Renal cortical epithelial cell (primary cell): ENCODE data around the gene CFAP410. TPM values are rescaled to one million over a fixed set of nuclear protein-coding genes. Genes with fewer than 3 reads are reported as not detected.
A peak's percentile ranks its signal among the peaks of the same experiment; 100 is the strongest.
"Not testable (repeated sequence)": the region's sequence is repeated elsewhere in the genome, so short reads cannot be mapped to it uniquely, and the experiment has no call there.

Source experiments
- DNase-seq: peaks from one replicate; pipeline ENCODE4 v3.0.0-alpha.2; 2011; ENCODE audit warnings: low read depth
- total RNA-seq: library from RNA; depleted of rRNA; stranded (reverse); fragments of >200 nt; gene quantifications from 2 replicates; pipeline ENCODE4 v1.2.3, GENCODE V29; 2014

The CFAP410 gene
- total RNA-seq, 1 donor from 2014 or later: 13.0 TPM

- DNase-seq: no peak
Observed at GRCh38 chr21:44351535-44352252, 12.5 kb upstream of the CFAP410 start.

DNA sequence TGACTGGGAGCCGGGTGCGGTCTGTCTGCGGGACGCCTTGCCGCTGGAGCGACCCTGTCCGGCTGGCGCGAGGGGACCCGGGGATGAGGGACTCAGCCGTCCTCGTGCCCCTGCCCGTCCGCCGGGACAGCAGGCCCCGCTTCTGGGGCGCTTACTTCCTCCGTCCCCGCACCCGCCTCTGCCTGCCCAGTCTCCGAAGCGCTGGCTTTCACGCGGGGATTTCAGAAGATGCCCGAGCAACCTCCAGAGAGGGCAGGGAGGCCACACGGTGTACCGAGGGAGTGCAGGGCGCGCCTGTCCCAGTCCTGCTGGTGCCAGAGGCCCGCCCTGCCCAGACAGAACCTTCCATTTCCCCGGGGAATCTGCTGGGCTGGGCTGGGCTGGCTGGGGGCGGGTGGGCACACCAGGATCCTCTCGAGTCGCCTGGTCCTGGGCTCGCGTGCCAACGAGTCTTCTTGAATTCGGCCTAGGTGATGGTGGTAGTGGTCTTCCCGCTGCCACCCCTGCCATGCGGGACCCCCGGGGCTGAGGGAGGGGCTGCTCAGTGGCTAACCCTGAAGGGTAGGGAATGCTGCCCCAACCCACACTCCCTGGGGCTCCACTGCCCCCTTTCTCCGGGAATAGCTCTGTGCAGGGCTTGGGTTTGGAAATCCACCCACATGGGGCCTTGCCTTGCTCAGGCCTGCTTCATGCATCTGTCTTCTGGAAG is 11.7 kb upstream of the CFAP410 start:
- DNase-seq: no peak

- DNase-seq: no peak
Observed at GRCh38 chr21:44349847-44350772, 10.9 kb upstream of the CFAP410 start.

GRCh38 chr21:44349416-44349846 is 10.2 kb upstream of the CFAP410 start:
- DNase-seq: no peak

DNA sequence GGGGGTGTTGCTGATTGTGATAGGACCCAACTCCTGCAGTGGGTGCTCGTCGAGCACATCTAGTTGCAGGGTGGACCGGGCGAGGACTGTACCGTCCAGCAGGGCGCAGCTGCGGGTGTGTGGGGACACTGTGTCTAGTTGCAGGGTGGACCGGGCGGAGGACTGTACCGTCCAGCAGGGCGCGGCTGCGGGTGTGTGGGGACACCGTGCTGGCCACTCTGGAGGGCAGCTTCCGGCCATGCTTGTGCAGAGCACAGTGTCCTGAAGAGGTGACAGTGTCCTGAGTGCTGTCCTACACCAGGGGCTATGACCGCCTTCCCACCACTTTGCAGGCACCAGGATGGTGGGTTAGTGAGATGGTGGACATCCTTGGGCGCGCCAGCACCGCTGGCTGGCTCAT is 9.7 kb upstream of the CFAP410 start:
- no peak for DNase-seq

DNA sequence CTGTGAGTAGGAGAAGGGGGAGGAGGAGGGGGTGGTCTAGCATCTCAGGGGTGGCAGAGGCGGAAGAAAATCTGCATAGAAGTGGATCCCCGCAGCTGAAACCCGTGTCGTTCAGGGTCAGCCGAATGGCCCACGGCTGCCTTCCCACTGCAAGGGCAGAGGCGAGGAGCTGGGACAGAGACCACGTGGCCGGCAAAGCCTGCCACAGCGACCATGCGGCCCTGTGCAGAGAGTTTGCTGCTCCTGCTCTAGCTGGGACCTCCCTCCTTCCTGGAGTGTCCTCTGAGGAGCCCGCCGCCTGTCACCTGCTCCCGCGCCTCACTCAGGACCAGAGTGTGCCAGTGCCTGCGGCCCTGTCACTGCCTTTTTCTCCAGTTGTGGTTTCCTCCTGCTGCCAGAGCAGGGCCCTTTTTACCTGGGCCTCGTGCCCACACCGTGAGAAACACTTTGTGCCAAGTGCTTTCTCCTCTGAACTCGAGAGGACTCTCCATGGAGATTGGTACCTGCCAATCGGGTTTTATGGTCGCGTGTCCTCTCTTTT is 8.8 kb upstream of the CFAP410 start:
- no peak for DNase-seq

DNA sequence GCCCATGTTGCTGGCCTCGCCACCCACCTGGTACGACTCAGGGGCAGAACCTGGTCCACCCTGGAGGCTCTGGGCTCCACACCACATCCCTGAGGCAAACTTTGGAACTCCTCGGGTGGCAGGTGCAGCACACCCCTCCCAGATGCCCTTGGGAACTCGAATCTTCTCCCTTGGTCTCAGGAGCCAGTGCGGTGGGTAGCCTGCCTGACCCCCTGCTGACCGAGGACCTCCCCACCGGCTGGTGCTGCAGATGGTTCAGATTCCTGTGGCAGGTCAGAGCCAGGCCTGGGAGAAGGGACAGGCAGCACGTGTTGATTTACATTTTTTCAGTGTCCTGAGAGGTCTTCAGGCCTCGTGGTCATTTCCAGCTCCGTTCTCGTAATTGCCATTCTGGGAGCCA is 6.3 kb upstream of the CFAP410 start:
- DNase-seq: no peak

DNA sequence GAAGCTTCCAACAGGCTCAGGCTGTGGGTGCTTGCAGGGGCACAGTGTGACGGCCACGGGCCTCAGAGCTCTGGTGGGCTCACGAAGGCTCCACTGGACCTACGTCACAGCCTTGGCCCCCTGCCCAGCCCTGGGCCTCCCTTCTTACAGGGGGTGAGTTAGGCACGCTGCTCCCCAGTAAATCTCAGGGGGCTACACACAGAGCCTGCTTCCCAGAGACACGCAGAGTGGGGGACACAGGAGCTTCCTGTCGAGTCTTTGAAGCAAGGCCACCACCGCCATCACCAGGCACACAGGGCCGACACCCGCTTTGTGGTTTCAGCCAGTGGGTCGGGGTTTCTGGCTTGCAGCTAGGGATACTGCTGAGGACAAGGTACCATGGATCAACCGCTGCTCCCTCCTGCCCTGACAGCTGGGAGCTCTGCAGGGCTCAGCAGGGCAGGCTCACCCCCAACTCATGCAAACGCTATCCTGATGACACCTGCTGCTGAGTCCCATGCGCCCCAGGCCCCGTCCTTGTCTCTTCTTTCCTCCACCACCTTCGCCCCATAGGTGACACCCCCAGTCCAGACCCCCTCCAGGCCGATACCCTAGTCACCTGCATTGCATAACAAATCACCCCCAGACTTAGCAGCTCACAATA is 5.5 kb upstream of the CFAP410 start:
- DNase-seq: no peak

DNA sequence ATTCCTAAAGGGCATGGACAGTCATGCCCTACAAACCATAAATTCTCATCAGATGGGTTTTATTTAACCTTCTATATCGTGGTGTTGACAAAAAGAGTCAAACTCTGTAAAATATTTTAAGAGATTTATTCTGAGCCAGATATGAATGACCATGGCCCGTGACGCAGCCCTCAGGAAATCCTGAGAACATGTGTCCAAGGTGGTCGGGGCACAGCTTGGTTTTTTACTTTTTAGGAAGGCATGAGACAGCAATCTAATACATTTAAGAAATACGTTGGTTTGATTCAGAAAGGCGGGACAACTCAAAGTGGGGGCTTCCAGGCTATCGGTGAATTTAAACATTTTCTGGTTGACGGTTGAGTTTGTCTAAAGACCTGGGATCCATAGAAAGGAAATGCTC is 3.8 kb upstream of the CFAP410 start:
- DNase-seq: not testable (repeated sequence)

GRCh38 chr21:44341726-44342458 is 2.7 kb upstream of the CFAP410 start:
- DNase-seq: not testable (repeated sequence)

GRCh38 chr21:44337941-44338895 is 972 bp downstream of the CFAP410 start:
- DNase-seq: peak; percentile 59

GRCh38 chr21:44337449-44337848 is 1.7 kb downstream of the CFAP410 start:
- no peak for DNase-seq

GRCh38 chr21:44335266-44336059 is 3.7 kb downstream of the CFAP410 start:
- DNase-seq: no peak

GRCh38 chr21:44334329-44335030 is 4.7 kb downstream of the CFAP410 start:
- DNase-seq: peak; percentile 6

DNA sequence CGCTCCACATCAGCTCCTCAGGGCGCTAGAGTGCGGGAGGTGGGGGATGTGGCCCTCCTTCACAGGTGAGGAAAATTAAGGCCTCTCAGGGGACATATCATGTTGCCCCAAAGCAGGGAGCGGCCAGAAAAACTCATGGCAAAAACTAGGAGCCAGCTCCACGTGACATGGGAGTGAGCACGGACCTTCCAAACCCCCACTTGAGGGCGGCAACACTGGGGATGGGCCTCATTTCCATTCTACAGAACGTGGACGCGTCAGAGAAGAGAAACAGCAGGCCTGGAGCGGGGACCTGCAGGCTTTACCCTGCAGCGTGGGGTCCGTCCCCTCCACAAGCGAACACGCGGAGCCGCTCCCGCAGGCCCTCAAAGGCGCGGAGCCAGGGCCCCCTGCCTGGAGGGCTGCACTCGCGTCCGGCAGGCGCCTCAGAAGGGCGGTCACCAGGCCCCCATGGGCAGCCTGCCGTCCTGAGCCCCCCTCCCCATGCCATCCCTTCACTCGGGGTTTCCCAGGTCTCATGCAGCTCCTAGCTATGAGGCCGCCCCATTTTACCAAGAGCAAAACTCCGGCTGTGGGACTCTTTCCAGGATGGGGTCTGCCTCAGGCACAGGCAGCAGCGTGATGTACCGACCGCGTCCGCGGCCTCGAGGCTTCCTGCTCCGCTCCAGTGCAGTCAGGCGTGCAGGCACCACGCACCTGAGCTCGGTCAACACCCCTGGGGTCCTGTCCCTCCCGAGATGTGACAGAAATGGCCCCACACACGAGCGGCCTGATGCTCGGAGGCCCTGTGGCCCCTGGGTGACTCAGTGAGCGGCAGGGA is 5.5 kb downstream of the CFAP410 start:
- DNase-seq: no peak

DNA sequence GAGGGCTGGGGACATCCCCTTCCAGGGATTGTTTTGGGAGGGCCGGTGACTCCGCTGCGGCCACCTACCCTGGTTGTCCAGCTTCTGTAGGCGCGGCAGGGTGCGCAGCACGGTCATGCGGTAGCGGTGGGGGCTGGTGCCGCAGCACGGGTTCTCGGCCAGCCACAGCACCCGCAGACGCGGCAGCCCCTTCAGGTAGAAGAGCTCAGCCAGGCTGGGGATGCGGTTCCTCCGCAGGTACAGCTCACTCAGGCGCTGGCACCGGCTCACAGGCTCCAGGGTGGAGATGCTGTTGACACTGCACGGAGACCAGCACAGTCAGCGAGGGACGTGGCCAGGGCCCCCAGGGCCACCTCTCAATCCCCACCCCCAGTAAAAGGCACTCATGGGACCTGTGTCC is 6.2 kb downstream of the CFAP410 start:
- DNase-seq: no peak

DNA sequence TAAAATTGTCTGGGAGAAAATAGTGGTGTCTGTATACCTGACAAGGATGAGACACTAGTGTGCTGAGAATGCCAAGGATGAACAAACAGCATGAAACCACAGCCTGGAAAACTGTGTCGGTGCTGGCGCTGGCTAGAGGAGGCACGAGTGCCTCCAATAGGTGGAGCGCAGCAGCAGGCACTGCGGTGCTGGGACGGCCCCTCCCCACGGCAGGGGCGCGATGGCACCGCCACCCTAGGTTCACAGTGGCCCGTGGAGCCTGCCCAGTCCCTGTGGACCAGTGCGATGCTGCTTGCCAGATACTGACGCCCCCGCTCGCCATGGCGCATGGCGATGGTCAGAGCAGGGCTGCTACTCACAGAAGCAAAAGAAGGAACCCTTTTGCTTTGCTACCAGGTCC is 6.8 kb downstream of the CFAP410 start:
- DNase-seq: no peak
